ENCODE data around the gene ILF2. TPM values are rescaled to one million over a fixed set of nuclear protein-coding genes. Genes with fewer than 3 reads are reported as not detected.
A peak's percentile ranks its signal among the peaks of the same experiment; 100 is the strongest.

Gene ILF2
- total and polyA plus RNA-seq, 2 of the 13 experiments (the other 11 are each of a cell fraction or from before 2014, with no cell fraction given): 292 to 366 TPM

GRCh38 chr1:153628638-153629342, 42.0 kb downstream of the ILF2 start (continued):
- TF ChIP-seq ZNF749 (CRISPR knock-in tag; IDR thresholded peaks at IDR 0.05; ENCODE audit: borderline replicate concordance) (no peak), ZKSCAN1 (IDR thresholded peaks at IDR 0.05; ENCODE audit: low read length) (no peak), MED8 (CRISPR knock-in tag; IDR thresholded peaks at IDR 0.05; ENCODE audit: insufficient replicate concordance) (no peak), SIX1 (CRISPR knock-in tag; IDR thresholded peaks at IDR 0.05; ENCODE audit: borderline replicate concordance) (no peak), ZBTB20 (CRISPR knock-in tag; IDR thresholded peaks at IDR 0.05; ENCODE audit: borderline replicate concordance, low read depth) (no peak), CCDC6 (CRISPR knock-in tag; IDR thresholded peaks at IDR 0.05) (no peak), AGO2 (optimal IDR thresholded peaks at IDR 0.05; ENCODE audit: low read depth, low read length) (peak; percentile 40), CEBPZ (IDR thresholded peaks at IDR 0.05; ENCODE audit: low read length) (no peak), MLLT10 (CRISPR knock-in tag; IDR thresholded peaks at IDR 0.05) (no peak), ZNF441 (CRISPR knock-in tag; IDR thresholded peaks at IDR 0.05; ENCODE audit: borderline replicate concordance) (no peak), LCORL (IDR thresholded peaks at IDR 0.05) (no peak), LCORL (CRISPR knock-in tag; IDR thresholded peaks at IDR 0.05) (no peak), HDAC1 (CRISPR knock-in tag; IDR thresholded peaks at IDR 0.05) (0 out of 2 replicates have a peak, but pooled peaks have one; percentile 8), ZBTB7B (CRISPR knock-in tag; IDR thresholded peaks at IDR 0.05) (no peak), ZSCAN22 (CRISPR knock-in tag; IDR thresholded peaks at IDR 0.05) (no peak), PRDM15 (CRISPR knock-in tag; IDR thresholded peaks at IDR 0.05) (no peak), ZNF530 (CRISPR knock-in tag; IDR thresholded peaks at IDR 0.05; ENCODE audit: low read depth) (no peak), LBX2 (CRISPR knock-in tag; IDR thresholded peaks at IDR 0.05; ENCODE audit: borderline replicate concordance) (no peak), ESRRA (CRISPR knock-in tag; IDR thresholded peaks at IDR 0.05; ENCODE audit: low read depth) (no peak), HNRNPL (IDR thresholded peaks at IDR 0.05; ENCODE audit: low read depth, low read length) (0 out of 2 replicates have a peak, but pooled peaks have one; percentile 46), SKI (IDR thresholded peaks at IDR 0.05; ENCODE audit: partially characterized antibody) (no peak), ZNF782 (CRISPR knock-in tag; IDR thresholded peaks at IDR 0.05; ENCODE audit: borderline replicate concordance) (no peak), ZC3H13 (CRISPR knock-in tag; IDR thresholded peaks at IDR 0.05) (no peak), SALL2 (CRISPR knock-in tag; IDR thresholded peaks at IDR 0.05) (no peak), CC2D1A (CRISPR knock-in tag; IDR thresholded peaks at IDR 0.05) (no peak)
